Right lung (tissue), 10 donors: Measurements from ENCODE around the gene SCOC. TPM values are rescaled to one million over a fixed set of nuclear protein-coding genes. Genes with fewer than 3 reads are reported as not detected.
A peak's percentile ranks its signal among the peaks of the same experiment; 100 is the strongest.

Source experiments
- DNase-seq, 2 donors: peaks; one replicate each; pipeline ENCODE4 v3.0.0-alpha.2; 2013
- long read RNA-seq, 8 donors: transcript quantifications; one replicate each; lab custom pipeline, GENCODE V29; 2026
- polyA plus RNA-seq, 5 donors: library from polyadenylated mRNA; unstranded; fragments of 120-200 nt; gene quantifications; one replicate each; pipeline versions ENCODE4 v1.2.1 to v1.2.3, GENCODE V29; 2013; ENCODE audit warnings: inconsistent platforms in 1 of 5, low replicate concordance in 1 of 5; ENCODE audit not compliant: insufficient read length in 5 of 5, insufficient read depth in 1 of 5

The SCOC gene
- polyA plus RNA-seq = 100 to 1,000 TPM in 1 of 5 donors, 10 to 100 TPM in 4; 78.8 to 111 (median 86.4) TPM
- long read RNA-seq, donor 1, transcript SCOC-211 (4 exons, 1,959 nt) = major isoform, 49 of 63 reads
- long read RNA-seq, donor 1, transcript SCOC-203 (4 exons, 1,999 nt) = minor isoform, 7 of 63 reads
- long read RNA-seq, donor 1, partial matches to known transcripts = 6 of 63 reads
- long read RNA-seq, donor 1, other reads (novel, unspliced or antisense) = 0 of 63 reads
- long read RNA-seq, donor 2, transcript SCOC-211 (4 exons, 1,959 nt) = major isoform, 39 of 42 reads
- long read RNA-seq, donor 2, partial matches to known transcripts = 0 of 42 reads
- long read RNA-seq, donor 2, other reads (novel, unspliced or antisense) = 0 of 42 reads
- long read RNA-seq, donor 3, transcript SCOC-211 (4 exons, 1,959 nt) = major isoform, 38 of 47 reads
- long read RNA-seq, donor 3, partial matches to known transcripts = 5 of 47 reads
- long read RNA-seq, donor 3, other reads (novel, unspliced or antisense) = 0 of 47 reads
- long read RNA-seq, donor 4, transcript SCOC-211 (4 exons, 1,959 nt) = major isoform, 22 of 24 reads
- long read RNA-seq, donor 4, partial matches to known transcripts = 0 of 24 reads
- long read RNA-seq, donor 4, other reads (novel, unspliced or antisense) = 0 of 24 reads
- long read RNA-seq, donor 5, transcript SCOC-207 (3 exons, 1,838 nt) = minor isoform, 5 of 54 reads
- long read RNA-seq, donor 5, transcript SCOC-211 (4 exons, 1,959 nt) = major isoform, 46 of 54 reads
- long read RNA-seq, donor 5, partial matches to known transcripts = 0 of 54 reads
- long read RNA-seq, donor 5, other reads (novel, unspliced or antisense) = 0 of 54 reads
- long read RNA-seq, donor 6, transcript SCOC-211 (4 exons, 1,959 nt) = major isoform, 54 of 66 reads
- long read RNA-seq, donor 6, transcript SCOC-207 (3 exons, 1,838 nt) = minor isoform, 5 of 66 reads
- long read RNA-seq, donor 6, transcript SCOC-203 (4 exons, 1,999 nt) = minor isoform, 7 of 66 reads
- long read RNA-seq, donor 6, partial matches to known transcripts = 0 of 66 reads
- long read RNA-seq, donor 6, other reads (novel, unspliced or antisense) = 0 of 66 reads
- long read RNA-seq, donor 7, transcript SCOC-211 (4 exons, 1,959 nt) = major isoform, 45 of 56 reads
- long read RNA-seq, donor 7, partial matches to known transcripts = 0 of 56 reads
- long read RNA-seq, donor 7, other reads (novel, unspliced or antisense) = 6 of 56 reads
- long read RNA-seq, donor 8, transcript SCOC-211 (4 exons, 1,959 nt) = major isoform, 21 of 25 reads
- long read RNA-seq, donor 8, partial matches to known transcripts = 0 of 25 reads
- long read RNA-seq, donor 8, other reads (novel, unspliced or antisense) = 0 of 25 reads

GRCh38 chr4:140373328-140374129, at the start of gene SCOC:
TSS of gene SCOC (plus strand) at chr4:140373646. CDS start at chr4:140379171, 5,525 bp downstream.
- DNase-seq = peak; percentile 98 to 99

- peak; percentile 25 to 26 for DNase-seq
These were observed 47.0 kb upstream of the SCOC start for GRCh38 chr4:140326395-140326993.

- DNase-seq = no peak
These were observed 43.0 kb upstream of the SCOC start for GRCh38 chr4:140330311-140330900.

- no peak for DNase-seq
These were observed 42.2 kb upstream of the SCOC start for GRCh38 chr4:140331245-140331644.

- DNase-seq = no peak
These were observed 41.6 kb upstream of the SCOC start for GRCh38 chr4:140331876-140332275.

- DNase-seq = no peak
These were observed 40.7 kb upstream of the SCOC start for GRCh38 chr4:140332734-140333133.

- no peak for DNase-seq
These were observed 39.9 kb upstream of the SCOC start for GRCh38 chr4:140333523-140333922.

- DNase-seq = no peak
These were observed 38.4 kb upstream of the SCOC start for GRCh38 chr4:140335076-140335475.

- DNase-seq = no peak
These were observed 36.7 kb upstream of the SCOC start for GRCh38 chr4:140336730-140337129.

GRCh38 chr4:140342620-140343019, 30.8 kb upstream of the SCOC start:
- DNase-seq = no peak

- DNase-seq = peak; percentile 63 to 66
These were observed 30.1 kb upstream of the SCOC start for GRCh38 chr4:140343303-140343702.

- DNase-seq = no peak
These were observed 29.3 kb upstream of the SCOC start for GRCh38 chr4:140344101-140344500.

- no peak for DNase-seq
These were observed 28.8 kb upstream of the SCOC start for GRCh38 chr4:140344621-140345020.

- DNase-seq = no peak
These were observed 27.3 kb upstream of the SCOC start for GRCh38 chr4:140346136-140346535.

- DNase-seq = no peak
These were observed 23.6 kb upstream of the SCOC start for GRCh38 chr4:140349816-140350215.

GRCh38 chr4:140351093-140352075, 22.1 kb upstream of the SCOC start:
- DNase-seq = no peak

- DNase-seq = no peak
These were observed 19.7 kb upstream of the SCOC start for GRCh38 chr4:140353786-140354185.

- no peak for DNase-seq
These were observed 18.2 kb upstream of the SCOC start for GRCh38 chr4:140355288-140355687.

GRCh38 chr4:140357868-140358267, 15.6 kb upstream of the SCOC start:
- no peak for DNase-seq
